IPS-NIHi11 (cell line): ENCODE data around the gene FXYD5.

Source experiments
- DNase-seq: peaks from one replicate; pipeline ENCODE4 v3.0.0; 2012; ENCODE audit warnings: mixed read lengths, low spot score

Gene FXYD5

DNA sequence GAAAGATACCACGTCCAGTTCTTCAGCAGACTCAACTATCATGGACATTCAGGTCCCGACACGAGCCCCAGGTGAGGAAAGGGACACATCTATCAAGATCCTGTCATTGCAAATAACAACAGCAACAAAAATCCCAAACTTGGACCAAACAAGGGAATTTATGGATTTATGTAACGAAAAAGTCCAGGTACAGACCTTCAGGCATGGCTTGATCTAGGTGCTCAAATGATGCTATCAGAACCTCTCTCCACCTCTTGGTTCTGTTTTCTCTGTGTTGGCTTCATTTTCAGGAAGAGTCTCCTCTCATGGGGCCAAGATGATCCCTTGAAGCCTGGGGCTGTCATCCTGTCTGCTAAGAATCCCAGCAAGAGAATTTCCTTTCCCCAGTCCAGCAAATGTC is 2.9 kb downstream of the FXYD5 start:
- no peak for DNase-seq

DNA sequence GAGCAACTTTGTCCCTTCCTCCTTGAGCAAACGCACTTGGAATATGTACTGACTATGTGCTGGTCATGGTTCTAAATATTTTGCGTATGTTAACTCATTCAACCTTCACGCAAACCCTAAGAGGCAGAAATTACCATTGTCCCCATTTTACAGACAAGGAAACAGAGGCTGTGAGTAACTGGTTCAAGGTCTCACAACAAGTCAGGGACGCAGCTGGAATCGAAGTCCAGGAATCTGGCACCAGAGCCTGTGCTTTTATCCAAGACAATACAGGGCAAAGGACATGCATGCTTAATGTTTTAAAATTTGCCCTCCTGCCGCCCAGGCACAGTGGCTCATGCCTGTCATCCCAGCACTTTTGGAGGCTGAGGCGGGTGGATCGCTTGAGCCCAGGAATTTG is 5.1 kb downstream of the FXYD5 start:
- DNase-seq = no peak

DNA sequence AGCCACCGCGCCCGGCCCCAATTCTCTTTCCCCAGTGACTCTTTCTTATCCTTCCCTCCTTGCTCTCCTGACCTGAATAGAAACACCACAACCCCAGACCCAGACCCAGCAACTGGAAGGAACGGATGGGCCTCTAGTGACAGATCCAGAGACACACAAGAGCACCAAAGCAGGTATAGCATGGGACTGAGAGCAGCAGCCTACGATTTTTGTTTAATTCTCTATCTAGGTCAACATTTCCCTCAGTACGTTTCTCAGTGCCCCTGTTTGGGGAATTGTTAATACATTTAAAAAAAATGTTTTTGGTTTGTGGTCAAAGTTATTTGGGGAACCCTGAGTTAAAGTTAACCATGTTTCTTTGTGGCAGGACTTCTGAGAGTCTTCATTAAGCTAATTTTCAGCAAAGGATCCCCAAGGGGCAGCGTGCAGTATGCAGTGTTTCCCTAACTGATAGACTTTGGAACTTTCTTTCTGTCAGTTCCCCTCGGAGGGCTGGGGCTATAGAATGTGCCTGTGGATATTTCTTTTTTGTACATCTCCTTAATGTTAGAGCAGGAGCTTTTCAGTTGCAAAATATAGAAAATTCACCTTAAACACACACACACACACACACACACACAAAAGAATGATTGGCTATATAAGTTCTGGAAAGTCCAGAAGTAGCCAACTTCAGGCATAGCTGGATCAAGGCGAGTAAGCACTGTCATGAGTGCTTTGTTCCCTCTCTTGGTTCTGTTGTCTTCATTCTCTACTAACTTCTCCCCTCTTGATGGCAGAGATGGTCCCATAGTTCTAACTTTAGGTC is 6.3 kb downstream of the FXYD5 start:
- no peak for DNase-seq

DNA sequence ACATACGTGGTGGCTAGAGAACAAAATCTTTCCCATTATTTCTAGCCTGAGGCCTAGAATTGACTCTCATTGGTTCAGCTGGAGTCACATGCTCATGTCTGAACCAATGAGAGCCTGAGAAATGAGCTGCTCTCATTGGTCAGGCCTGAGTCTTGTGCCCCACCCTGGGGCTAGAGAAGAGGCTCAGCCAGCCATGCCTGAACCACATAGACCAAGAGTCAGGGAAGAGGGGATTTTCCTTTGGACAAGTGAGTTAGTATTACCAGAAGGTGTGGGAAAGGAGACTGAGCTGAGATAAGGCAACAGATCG is 6.9 kb downstream of the FXYD5 start:
- no peak for DNase-seq

DNA sequence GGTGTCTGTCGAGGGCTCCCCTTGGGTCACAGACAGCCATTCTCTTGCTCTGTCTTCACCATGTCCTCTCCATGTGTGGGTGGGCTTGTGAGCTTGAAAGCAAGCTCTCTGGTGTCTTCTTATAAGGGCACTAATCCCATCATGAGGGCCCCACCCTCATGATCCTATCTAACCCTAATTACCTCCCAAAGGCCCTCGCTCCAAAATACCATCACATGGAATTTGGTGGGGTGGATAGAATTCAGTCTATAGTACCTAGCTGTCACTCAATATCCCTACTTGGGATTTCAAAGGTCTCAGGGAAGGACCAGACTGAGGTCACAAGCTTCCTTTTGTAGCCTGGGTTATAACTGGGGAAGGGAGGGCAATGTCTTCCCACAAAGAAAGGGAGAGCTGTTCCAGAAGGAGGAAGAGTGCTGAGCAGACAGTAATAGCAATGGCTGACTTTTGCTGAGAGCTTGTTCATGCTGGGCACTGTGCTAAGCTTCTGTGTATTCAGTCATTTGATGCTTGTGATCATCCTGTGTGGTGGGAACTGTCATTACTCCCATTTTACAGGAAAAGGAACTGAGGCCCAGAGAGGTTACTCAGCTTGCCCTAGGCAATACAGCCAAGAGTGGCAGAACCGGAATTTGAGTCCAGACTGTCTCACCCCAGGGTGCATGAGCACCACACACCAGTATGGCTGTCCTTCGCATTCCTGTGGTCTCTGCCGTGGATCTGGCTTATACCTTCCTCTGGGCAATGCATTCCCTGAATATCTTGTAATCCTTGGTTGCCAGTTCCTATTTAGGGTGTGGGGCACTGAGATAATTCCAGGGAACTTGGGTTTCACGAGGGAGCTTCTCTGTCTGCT is 8.2 kb downstream of the FXYD5 start:
- DNase-seq = no peak

DNA sequence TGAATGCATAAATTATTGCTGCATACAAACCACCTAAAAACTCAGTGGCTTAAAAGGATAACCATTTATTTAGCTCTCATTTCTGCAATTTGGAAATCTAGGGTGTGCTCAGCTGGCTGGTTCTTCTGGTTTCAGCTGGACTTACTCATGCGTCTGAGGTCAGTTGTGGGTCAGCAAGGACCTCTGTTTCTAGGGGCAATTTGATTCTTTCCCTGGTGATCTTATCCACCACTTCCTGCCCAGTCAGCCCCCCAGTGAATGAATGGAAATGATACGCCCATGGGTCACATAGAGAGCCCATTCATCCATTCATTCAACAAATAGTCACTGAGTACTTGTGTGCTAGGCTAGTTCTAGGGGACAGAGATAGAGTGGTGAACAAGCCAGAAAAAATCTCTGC is 9.9 kb downstream of the FXYD5 start:
- DNase-seq = no peak

DNA sequence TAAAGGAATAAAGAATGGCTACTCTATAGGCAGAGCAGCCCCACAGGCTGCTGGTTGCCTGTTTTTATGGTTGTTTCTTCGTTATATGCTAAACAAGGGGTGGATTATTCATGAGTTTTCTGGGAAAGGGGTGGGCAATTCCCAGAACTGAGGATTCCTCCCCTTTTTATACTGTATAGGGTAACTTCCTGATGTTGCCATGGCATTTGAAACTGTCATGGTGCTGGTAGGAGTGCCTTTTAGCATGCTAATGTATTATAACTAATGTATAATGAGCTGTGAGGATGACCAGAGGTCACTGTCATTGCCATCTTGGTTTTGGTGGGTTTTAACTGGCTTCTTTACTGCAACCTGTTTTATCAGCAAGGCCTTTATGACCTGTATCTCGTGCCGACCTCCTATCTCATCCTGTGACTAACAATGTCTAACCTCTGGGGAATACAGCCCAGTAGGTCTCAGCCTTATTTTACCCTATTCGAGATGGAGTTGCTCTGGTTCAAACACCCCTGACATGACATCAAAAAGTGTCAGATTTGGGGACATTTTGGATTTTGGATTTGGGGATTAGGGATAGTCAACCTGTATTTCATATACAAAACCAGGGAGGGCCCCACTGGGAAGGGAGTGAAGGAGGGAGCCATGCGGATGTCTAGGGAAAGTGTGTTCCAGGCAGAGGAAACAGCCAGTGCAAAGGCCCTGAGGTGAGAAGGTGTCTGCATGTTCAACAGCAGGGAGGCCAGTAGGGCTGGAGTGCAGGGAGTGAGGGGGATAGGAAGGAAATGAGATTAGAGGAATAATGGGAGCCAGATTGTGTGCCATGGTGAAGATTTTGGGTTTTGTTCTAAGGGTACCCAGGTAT is 10.9 kb downstream of the FXYD5 start:
- DNase-seq = no peak

DNA sequence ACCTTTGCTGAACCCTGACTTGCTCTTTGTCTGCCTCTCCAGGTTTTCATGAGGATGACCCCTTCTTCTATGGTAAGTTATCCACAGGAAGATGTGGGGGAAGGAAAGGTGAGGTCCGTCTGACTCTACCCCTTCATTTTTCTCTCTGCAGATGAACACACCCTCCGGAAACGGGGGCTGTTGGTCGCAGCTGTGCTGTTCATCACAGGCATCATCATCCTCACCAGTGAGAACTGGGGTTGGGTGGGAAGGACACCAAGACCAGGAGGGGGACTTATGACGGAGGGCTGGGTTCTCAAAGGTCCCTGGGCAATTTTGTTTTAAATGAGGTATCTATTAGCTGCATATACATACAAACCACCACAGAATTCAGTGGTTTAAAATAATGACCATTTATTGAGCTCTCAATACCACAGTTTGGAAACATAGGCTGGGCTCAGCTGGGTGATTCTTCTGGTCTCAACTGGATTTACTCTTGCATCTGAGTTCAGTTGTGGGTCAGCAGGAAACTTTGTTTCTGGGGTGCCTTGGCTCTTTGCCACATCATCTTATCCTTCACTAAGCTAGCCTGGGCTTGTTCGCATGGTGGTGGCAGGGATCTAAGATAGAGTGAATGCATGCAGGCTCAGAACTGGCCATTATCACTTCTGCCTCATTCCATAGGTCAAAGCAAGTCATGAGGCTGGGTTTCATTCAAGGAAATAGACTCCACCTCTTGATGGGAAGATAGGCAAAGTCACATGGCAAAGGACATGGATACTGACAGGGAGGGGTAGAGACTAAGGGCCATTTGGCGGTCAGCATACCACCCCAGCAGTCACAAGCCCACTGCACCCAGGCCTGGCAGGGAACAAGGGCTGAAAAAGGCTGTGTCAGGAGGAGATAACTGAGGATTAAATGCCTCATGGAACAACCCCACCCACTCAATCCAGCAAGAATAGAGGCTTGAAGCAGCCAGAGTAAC is 11.8 kb downstream of the FXYD5 start:
- DNase-seq = no peak

DNA sequence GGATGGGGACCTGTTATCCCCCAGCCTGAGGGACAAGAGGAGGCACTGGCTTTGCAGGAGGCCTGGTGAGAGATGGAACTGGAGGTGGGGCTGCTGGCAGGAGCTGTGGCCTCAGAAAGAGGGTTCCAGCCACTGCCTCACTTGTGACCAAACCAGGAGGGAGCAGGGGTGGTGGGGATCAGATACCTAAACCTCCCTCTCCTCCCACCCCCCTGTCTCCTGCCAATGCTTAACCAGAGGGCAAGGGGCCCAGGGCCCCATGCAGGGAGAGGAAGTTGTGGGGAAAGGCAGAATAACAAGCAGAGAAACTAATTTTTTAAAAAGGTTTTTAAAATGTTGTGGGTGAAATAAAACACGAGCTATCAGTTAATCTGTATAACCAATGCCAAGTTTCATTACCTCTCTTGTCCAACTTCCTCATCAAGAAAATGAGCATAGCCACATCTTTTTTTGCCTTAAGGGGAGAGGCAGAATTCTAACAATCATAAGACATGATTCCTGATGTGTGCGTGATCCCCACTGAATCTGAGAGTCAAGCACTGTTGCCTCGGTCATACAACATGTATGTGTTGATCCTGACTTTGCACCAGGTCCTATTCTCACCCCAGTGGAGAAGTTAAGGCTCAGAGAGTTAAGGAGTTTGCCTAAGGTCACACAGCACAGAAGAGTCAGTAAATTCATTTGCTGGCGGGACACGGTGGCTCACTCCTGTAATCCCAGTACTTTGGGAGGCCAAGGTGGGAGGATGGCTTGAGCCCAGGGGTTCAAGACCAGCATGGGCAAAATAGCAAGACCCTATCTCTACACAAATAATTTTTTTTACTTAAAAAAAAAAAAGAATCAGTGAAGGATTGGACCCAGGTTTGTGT is 12.9 kb downstream of the FXYD5 start:
- DNase-seq = no peak

DNA sequence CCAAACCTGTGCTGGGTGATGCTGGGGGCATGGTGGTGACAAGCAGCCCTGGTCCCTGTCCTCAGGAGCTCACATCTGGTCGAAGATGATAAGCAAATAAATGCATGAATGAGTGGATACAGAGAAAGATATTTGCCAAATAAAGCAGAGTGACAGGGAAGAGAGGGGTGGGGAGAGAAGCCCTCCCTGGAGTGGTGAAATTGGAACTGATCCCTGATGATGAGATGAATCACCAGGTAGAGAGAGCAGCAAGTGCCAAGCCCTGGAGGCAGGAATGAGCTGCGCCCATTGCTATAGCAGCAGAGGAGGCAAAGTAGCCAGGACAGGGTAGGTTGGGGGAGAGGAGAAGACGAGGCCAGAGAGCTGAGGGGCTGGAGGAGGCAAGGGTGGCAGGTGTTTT is 13.7 kb downstream of the FXYD5 start:
- DNase-seq = no peak

DNA sequence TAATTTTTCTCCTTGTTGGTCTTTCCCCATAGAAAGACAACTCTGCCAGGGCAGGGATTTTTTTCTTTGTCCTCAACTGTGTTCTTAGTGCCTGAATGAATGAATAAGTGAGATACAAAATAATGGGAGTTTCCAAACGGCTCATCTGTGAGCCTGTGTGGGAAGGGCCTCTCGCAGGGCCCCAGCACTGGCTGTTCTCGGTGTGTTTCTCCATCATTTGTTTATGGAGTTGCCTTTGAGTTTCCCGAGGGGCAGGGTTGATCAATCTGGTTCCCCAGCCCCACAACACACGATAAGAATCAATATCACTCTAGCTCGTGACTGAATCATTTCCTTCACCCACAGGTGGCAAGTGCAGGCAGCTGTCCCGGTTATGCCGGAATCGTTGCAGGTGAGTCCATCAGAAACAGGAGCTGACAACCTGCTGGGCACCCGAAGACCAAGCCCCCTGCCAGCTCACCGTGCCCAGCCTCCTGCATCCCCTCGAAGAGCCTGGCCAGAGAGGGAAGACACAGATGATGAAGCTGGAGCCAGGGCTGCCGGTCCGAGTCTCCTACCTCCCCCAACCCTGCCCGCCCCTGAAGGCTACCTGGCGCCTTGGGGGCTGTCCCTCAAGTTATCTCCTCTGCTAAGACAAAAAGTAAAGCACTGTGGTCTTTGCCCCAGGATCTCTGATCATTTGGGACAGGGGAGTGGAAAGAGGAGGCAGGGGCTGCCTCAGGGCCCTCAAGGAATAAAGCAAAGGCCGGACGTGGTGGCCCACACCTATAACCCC is 14.9 kb downstream of the FXYD5 start:
- DNase-seq = no peak

DNA sequence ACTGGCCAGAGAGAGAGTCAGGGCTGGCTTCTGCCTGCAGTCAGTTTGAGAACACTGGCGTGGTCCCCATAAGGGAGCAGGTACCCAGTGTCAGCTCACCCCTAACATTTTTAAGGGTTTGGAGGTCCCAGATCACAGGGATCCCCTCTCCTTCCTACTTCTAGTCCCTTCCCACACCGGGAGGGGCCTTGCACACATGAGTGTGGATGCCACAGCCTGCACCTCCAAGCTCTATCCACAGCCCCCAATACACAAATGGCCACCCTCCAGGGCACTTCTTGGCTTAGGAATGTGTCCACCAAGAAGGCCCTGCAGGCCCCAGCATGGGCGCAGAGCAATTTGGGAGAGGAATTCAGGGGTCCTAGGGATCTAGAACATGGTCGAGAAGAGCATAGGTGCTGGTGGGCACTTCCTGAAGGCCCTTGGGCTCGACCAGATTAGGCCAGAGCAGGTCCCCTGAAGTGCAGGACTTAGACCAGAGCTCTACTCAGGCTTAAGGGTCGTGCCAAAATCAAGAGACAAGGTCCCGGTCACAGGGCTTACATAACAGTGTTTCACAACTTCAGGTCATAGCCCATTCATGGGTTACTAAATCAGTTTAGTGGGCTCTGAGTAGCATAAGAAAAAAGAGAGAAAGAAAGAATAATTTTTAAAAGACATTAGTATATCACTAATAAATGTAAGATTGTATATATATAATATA is 16.0 kb downstream of the FXYD5 start:
- DNase-seq = no peak

DNA sequence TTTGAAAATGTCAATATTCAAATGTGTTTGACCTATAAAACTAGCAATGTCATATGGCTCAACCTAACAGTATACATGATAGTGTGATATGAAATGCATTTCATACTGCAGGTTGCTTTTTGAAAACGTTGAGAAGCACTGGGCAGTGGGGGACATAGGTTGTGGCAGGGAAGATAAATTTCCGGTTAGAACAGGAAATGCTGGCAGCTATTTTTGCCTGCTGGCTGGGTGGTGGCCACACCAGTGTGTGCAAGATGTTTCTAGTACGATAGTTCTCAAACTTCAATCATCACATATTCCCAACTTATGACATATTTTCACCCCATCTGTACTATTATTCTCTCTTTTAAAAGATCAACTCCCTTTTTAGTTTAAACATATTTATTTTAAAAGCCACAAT is 17.2 kb downstream of the FXYD5 start:
- no peak for DNase-seq

DNA sequence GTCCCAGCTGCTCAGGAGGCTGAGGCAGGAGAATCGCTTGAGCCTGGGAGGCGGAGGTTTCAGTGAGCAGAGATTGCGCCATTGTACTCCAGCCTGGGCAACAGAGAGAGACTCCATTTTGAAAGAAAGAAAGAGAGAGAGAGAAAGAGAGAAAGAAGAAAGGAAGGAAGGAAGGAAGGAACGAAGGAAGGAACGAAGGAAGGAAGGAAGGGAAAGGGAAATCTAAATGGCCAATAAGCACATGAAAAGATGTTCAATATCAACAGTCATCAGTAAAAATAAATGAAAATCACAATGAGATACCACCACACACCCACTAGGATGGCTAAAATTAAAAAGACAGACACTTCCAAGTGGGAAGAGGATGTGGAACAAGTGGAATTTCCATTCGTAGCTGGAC is 19.7 kb downstream of the FXYD5 start:
- no peak for DNase-seq

DNA sequence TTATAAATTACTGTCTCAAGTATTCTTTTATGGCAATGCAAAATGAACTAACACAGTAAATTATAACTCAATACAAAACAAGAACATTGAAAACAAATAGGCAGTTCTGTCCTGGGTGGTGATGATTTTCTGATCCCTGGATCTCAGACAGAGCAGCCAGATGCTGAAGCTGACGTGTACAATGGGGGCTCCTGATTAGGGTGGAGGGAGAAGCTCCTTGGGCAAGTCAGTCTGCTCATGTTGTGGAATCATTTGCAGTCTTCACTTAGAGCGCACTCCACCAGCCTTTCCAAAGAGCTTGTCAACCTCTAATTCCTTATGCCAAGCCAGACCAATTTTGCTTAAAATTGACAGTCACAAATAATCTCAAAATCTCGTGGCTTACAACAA is 21.6 kb downstream of the FXYD5 start:
- DNase-seq = no peak

DNA sequence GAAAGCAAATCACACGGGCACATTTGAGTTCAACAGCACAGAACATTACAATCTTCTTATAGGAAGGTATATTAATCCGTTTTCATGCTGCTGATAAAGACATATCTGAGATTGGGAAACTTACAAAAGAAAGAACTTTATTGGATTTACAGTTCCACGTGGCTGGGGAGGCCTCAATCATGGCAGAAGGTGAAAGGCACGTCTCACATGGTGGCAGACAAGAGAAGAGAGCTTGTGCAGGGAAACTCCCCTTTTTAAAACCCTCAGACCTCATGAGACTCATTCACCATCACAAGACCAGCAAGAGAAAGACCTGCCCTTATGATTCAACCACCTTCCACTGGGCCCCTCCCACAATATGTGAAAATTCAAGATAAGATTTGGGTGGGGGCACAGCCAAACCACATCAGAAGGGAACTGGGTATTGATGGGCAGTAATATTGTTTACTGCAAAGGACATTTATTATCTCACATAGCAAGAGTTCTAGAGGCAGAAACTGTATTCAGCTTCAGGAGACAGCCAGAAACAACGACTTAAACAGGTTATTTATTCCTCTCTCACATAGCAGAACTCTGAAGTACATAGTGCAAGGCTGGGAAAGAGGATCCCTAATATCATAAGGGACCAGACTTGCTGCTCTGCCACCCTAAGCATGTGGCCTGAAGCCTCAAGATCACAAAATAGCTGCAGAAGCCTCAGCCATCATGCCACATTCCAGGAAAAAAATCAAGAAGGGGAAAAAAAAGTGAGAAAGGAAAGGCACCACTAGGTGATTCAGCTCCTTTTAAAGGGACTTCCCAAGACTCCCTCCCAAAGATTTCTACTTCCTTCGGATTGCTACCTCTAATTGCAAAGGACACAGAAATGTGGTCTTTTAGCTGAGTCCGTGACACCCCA is 23.1 kb downstream of the FXYD5 start:
- no peak for DNase-seq

DNA sequence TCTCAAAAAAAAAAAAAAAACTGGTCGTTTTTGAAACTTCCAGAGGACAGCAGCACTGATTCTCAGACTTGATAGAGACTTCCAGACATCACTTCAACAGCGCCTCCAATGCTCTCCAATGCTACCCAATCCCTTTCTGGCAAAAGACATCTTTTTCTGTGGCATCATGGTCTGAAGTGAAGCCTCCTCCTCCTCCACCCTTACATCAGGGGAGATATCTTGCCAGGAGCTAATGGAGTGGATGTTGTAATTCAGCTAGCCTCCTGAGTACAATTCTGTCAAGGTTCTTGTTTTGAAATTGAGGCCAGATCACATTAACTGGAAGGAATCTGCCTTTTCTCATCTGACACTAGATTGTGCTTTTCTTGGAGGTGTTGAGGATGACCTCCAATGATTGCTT is 24.2 kb downstream of the FXYD5 start:
- no peak for DNase-seq

DNA sequence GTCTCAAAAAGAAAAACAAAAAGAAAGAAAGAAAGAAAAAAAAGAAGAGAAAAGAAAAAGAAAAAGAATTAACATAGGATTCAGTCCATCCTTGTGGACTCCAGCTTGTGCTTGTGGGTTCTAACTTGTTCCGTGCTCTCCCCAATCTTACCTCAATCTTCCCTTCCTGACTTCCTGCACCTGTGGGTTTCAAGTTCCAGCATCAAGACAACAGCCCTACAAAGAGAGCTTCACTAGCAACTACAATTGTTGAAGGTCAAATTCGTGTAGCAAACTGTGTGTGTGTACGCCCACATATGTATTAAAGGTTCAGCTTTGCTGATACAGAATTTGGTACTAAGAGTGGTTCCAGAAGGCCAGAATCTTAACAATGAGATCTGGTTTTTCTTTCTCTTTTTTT is 25.3 kb downstream of the FXYD5 start:
- DNase-seq = no peak
